H9 (cell line): Measurements from ENCODE around the gene CKLF. TPM values are rescaled to one million over a fixed set of nuclear protein-coding genes. Genes with fewer than 3 reads are reported as not detected.

Experiments used
- DNase-seq: peaks from one replicate; pipeline ENCODE4 v3.0.0-alpha.2; 2017
- H2AFZ ChIP-seq: one replicate; pipeline ENCODE4 v1.6.1; 2013; ENCODE audit warnings: mild to moderate bottlenecking, low read length, control low read depth, moderate library complexity
- H2AK5ac ChIP-seq: 2 replicates; pipeline ENCODE4 v1.6.1; 2013; ENCODE audit warnings: low read length, control low read depth, mixed read lengths; ENCODE audit not compliant: insufficient read length
- H2BK120ac ChIP-seq: one replicate; pipeline ENCODE4 v1.6.1; 2013; ENCODE audit warnings: low read depth, mild to moderate bottlenecking, low read length, control low read depth, inconsistent platforms; ENCODE audit not compliant: poor library complexity, severe bottlenecking
- H2BK12ac ChIP-seq: 2 replicates; pipeline ENCODE4 v1.6.1; 2013; ENCODE audit warnings: low read length, control low read depth, mixed read lengths, low read depth; ENCODE audit not compliant: insufficient read length
- H2BK15ac ChIP-seq: 2 replicates; pipeline ENCODE4 v1.6.1; 2013; ENCODE audit warnings: low read depth, low read length, control low read depth
- H2BK20ac ChIP-seq: one replicate; pipeline ENCODE4 v1.6.1; 2013; ENCODE audit warnings: low read depth, mild to moderate bottlenecking, low read length, control low read depth, inconsistent platforms; ENCODE audit not compliant: poor library complexity, severe bottlenecking
- H2BK5ac ChIP-seq: 2 replicates; pipeline ENCODE4 v1.6.1; 2013; ENCODE audit warnings: low read length, control low read depth, mixed read lengths; ENCODE audit not compliant: insufficient read length
- H3K14ac ChIP-seq: 2 replicates; pipeline ENCODE4 v1.6.1; 2013; ENCODE audit warnings: low read length, control low read depth; ENCODE audit not compliant: insufficient read depth
- H3K18ac ChIP-seq: 2 replicates; pipeline ENCODE4 v1.6.1; 2013; ENCODE audit warnings: low read depth, mild to moderate bottlenecking, mixed read lengths, low read length, control low read depth; ENCODE audit not compliant: insufficient read length
- H3K23ac ChIP-seq: 2 replicates; pipeline ENCODE4 v1.6.1; 2013; ENCODE audit warnings: low read length, control low read depth, mixed read lengths, low read depth; ENCODE audit not compliant: insufficient read length
- H3K23me2 ChIP-seq: 2 replicates; pipeline ENCODE4 v1.6.1; 2013; ENCODE audit warnings: low read depth, mild to moderate bottlenecking, mixed read lengths, low read length, control low read depth; ENCODE audit not compliant: insufficient read length, poor library complexity, severe bottlenecking
- H3K27ac ChIP-seq: 2 replicates; pipeline ENCODE4 v1.5.1; 2013; ENCODE audit warnings: low read length, control low read depth, mixed read lengths, low read depth; ENCODE audit not compliant: insufficient read length
- H3K27me3 ChIP-seq: 2 replicates; pipeline ENCODE4 v1.6.1; 2013; ENCODE audit warnings: low read length, control low read depth, inconsistent platforms; ENCODE audit not compliant: insufficient read depth
- H3K4ac ChIP-seq: 2 replicates; pipeline ENCODE4 v1.6.1; 2013; ENCODE audit warnings: low read depth, mild to moderate bottlenecking, control low read depth, inconsistent platforms, low read length, moderate library complexity
- H3K4me1 ChIP-seq: 2 replicates; pipeline ENCODE4 v1.6.1; 2013; ENCODE audit warnings: low read length, control low read depth, inconsistent platforms; ENCODE audit not compliant: insufficient read depth
- H3K4me2 ChIP-seq: 2 replicates; pipeline ENCODE4 v1.6.1; 2013; ENCODE audit warnings: low read length, control low read depth, mixed read lengths; ENCODE audit not compliant: insufficient read length, insufficient read depth
- H3K56ac ChIP-seq: 2 replicates; pipeline ENCODE4 v1.6.1; 2013; ENCODE audit warnings: low read depth, mild to moderate bottlenecking, mixed read lengths, low read length, control low read depth; ENCODE audit not compliant: insufficient read length
- H3K79me1 ChIP-seq: 2 replicates; pipeline ENCODE4 v1.6.1; 2013; ENCODE audit warnings: low read depth, mild to moderate bottlenecking, moderate library complexity, low read length, control low read depth, inconsistent platforms; ENCODE audit not compliant: insufficient read depth, poor library complexity, severe bottlenecking
- H3K79me2 ChIP-seq: 2 replicates; pipeline ENCODE4 v1.6.1; 2013; ENCODE audit warnings: low read length, control low read depth, inconsistent platforms; ENCODE audit not compliant: insufficient read depth
- H3K9ac ChIP-seq: 2 replicates; pipeline ENCODE4 v1.6.1; 2013; ENCODE audit warnings: low read length, control low read depth, mixed read lengths; ENCODE audit not compliant: insufficient read length; ENCODE audit errors: extremely low read depth
- H3K9me3 ChIP-seq: one replicate; pipeline ENCODE4 v1.6.1; 2013; ENCODE audit warnings: low read depth, low read length, inconsistent platforms; ENCODE audit not compliant: control insufficient read depth
- H3T11ph ChIP-seq: one replicate; pipeline ENCODE4 v1.6.1; 2013; ENCODE audit warnings: mild to moderate bottlenecking, low read length, control low read depth, inconsistent platforms
- H4K20me1 ChIP-seq: one replicate; pipeline ENCODE4 v1.6.1; 2013; ENCODE audit not compliant: control insufficient read depth, insufficient read length, insufficient read depth
- H4K5ac ChIP-seq: 2 replicates; pipeline ENCODE4 v1.6.1; 2013; ENCODE audit warnings: low read depth, mild to moderate bottlenecking, mixed read lengths, low read length, control low read depth; ENCODE audit not compliant: insufficient read length
- H4K8ac ChIP-seq: replicated peaks from 2 replicates; pipeline ENCODE4 v1.6.1; 2013; ENCODE audit warnings: low read length, control low read depth, mixed read lengths, low read depth; ENCODE audit not compliant: insufficient read length
- H4K91ac ChIP-seq: 2 replicates; pipeline ENCODE4 v1.6.1; 2013; ENCODE audit warnings: low read depth, mild to moderate bottlenecking, moderate library complexity, mixed read lengths, low read length, control low read depth; ENCODE audit not compliant: insufficient read length
- H3K27ac Mint-ChIP-seq, 3 experiments: 2 replicates in 2 of 3; 3 replicates in 1 of 3; pipeline ENCODE4 v1.8.0; 2020 to 2021; ENCODE audit warnings: mixed read lengths in 3 of 3, mild to moderate bottlenecking in 1 of 3, moderate library complexity in 1 of 3
- H3K27me3 Mint-ChIP-seq: 2 replicates; pipeline ENCODE4 v1.8.0; 2021; ENCODE audit warnings: low read depth, mild to moderate bottlenecking, moderate library complexity, mixed read lengths
- H3K36me3 Mint-ChIP-seq, 3 experiments: 2 replicates in 2 of 3; 3 replicates in 1 of 3; pipeline ENCODE4 v1.8.0; 2020 to 2021; ENCODE audit warnings: low read depth in 3 of 3, mixed read lengths in 3 of 3; ENCODE audit not compliant: insufficient read depth in 1 of 3
- H3K4me1 Mint-ChIP-seq, 2 experiments: 2 replicates each; pipeline ENCODE4 v1.8.0; 2020; ENCODE audit warnings: mixed read lengths in 2 of 2
- H3K4me3 Mint-ChIP-seq, 2 experiments: 2 replicates in 1 of 2; 3 replicates in 1 of 2; pipeline ENCODE4 v1.8.0; 2020 to 2021; ENCODE audit warnings: mild to moderate bottlenecking in 2 of 2, mixed read lengths in 2 of 2, moderate library complexity in 1 of 2
- H3K9me3 Mint-ChIP-seq, 2 experiments: 2 replicates in 1 of 2; 3 replicates in 1 of 2; pipeline ENCODE4 v1.8.0; 2020; ENCODE audit warnings: mild to moderate bottlenecking in 2 of 2, mixed read lengths in 2 of 2, moderate library complexity in 1 of 2
- WGBS: extraction: QIAGEN DNeasy Blood & Tissue Kit; methylation state at CpG from one replicate; pipeline ENCODE4 v1.1.7; 2013; ENCODE audit warnings: missing lambda C conversion rate, low lambda C conversion rate, mixed read lengths; ENCODE audit not compliant: insufficient read length; ENCODE audit errors: extremely low coverage; 5-methylcytosine and 5-hydroxymethylcytosine counted together
- total RNA-seq: library from RNA; stranded (reverse); gene quantifications from 2 replicates; pipeline ENCODE4 v1.2.1, GENCODE V29; 2021
- TF ChIP-seq, protein P1 (sequence below): fragments of 200-600 bp; sonication (generic); conservative IDR thresholded peaks from 3 replicates; pipeline ENCODE4 v1.8.0; 2021; ENCODE audit warnings: antibody characterized with exemption, mild to moderate bottlenecking

The CKLF gene
- total RNA-seq, 1 experiment from 2014 or later = 23.1 TPM

DNA sequence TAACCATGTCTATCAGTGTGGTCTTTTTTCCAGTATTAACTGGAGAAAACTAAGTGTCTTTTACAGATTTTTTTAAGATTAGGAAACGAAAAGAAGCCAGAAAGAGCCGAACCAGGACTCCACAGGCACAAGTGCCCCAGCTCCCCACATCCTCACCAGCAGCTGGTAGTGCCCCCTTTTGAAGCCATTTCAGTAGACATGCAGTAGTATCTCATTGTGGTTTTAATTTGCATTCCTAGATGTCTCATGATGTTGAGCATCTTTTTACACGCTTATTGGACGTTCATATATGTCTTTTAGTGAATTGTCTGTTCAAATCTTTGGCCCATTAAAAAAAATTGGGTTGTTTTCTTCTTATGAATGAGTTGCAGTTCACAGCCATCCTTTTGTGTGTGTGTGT lies 47.4 kb downstream of the CKLF start:
- no CpG with 5 or more reads among the region's 4 CpGs for WGBS
- Histone ChIP-seq H2BK5ac (no peak overlapping the region), H3K27me3 (no peaks in the 10 kb centered on the region), H3T11ph (no peak overlapping the region), H3K9me3 (no peaks in the 10 kb centered on the region), H4K5ac (no peak overlapping the region), H2BK15ac (no peak overlapping the region), H2AFZ (no peak overlapping the region), H3K4me1 (no peaks in the 10 kb centered on the region), H4K91ac (no peak overlapping the region), H4K8ac (no peak overlapping the region), H4K20me1 (no peaks in the 10 kb centered on the region), H3K4me2 (no peak overlapping the region), H2BK12ac (no peak overlapping the region), H3K4ac (no peak overlapping the region), H3K9ac (no peak overlapping the region), H3K14ac (no peak overlapping the region), H3K18ac (no peak overlapping the region), H3K23me2 (peaks cover 7% of the 10 kb centered on the region), H3K56ac (no peak overlapping the region), H3K79me1 (no peaks in the 10 kb centered on the region), H2BK20ac (no peak overlapping the region), H3K27ac (no peak overlapping the region), H2BK120ac (no peak overlapping the region), H3K79me2 (no peaks in the 10 kb centered on the region), H3K23ac (no peak overlapping the region), H2AK5ac (no peak overlapping the region)
- H3K27me3 Mint-ChIP-seq = peaks cover 7% of the 10 kb centered on the region
- no peak overlapping the region for H3K4me3 Mint-ChIP-seq
- peaks cover 6 to 9% of the 10 kb centered on the region in 2 experiments for H3K4me1 Mint-ChIP-seq
- TF ChIP-seq, protein P1, sequence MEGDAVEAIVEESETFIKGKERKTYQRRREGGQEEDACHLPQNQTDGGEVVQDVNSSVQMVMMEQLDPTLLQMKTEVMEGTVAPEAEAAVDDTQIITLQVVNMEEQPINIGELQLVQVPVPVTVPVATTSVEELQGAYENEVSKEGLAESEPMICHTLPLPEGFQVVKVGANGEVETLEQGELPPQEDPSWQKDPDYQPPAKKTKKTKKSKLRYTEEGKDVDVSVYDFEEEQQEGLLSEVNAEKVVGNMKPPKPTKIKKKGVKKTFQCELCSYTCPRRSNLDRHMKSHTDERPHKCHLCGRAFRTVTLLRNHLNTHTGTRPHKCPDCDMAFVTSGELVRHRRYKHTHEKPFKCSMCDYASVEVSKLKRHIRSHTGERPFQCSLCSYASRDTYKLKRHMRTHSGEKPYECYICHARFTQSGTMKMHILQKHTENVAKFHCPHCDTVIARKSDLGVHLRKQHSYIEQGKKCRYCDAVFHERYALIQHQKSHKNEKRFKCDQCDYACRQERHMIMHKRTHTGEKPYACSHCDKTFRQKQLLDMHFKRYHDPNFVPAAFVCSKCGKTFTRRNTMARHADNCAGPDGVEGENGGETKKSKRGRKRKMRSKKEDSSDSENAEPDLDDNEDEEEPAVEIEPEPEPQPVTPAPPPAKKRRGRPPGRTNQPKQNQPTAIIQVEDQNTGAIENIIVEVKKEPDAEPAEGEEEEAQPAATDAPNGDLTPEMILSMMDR = no peak
- H3K27ac Mint-ChIP-seq = no peak overlapping the region
- H3K9me3 Mint-ChIP-seq = no peaks in the 10 kb centered on the region
- no peaks in the 10 kb centered on the region for H3K36me3 Mint-ChIP-seq
- DNase-seq = no peak
